GM21528 (cell line): ENCODE measurements around the gene IL26.

Source experiments
- ATAC-seq: cut with Tn5 transposase; IDR thresholded peaks from one replicate; pipeline ENCODE4 v1.9.1; 2021; ENCODE audit warnings: mild to moderate bottlenecking, moderate library complexity; ENCODE audit not compliant: unreplicated experiment, low FRiP score

Gene IL26

GRCh38 chr12:68225576-68226476 lies at the start of gene IL26:
Gene IL26 (minus strand): TSS chr12:68225810. CDS start chr12:68225756, 54 bp downstream.
- ATAC-seq = no peak

- ATAC-seq = no peak
These were observed 47.1 kb upstream of the IL26 start for GRCh38 chr12:68272732-68273131.

GRCh38 chr12:68271346-68271745 lies 45.7 kb upstream of the IL26 start:
- ATAC-seq = no peak

GRCh38 chr12:68270358-68270757 lies 44.7 kb upstream of the IL26 start:
- ATAC-seq = no peak

GRCh38 chr12:68269779-68270178 lies 44.2 kb upstream of the IL26 start:
- no peak for ATAC-seq

- ATAC-seq = no peak
These were observed 43.4 kb upstream of the IL26 start for GRCh38 chr12:68268967-68269366.

- ATAC-seq = no peak
These were observed 42.3 kb upstream of the IL26 start for GRCh38 chr12:68267892-68268396.

- no peak for ATAC-seq
These were observed 39.2 kb upstream of the IL26 start for GRCh38 chr12:68264857-68265256.

GRCh38 chr12:68264158-68264855 lies 38.7 kb upstream of the IL26 start:
- no peak for ATAC-seq

- ATAC-seq = no peak
These were observed 37.8 kb upstream of the IL26 start for GRCh38 chr12:68263366-68263765.

GRCh38 chr12:68261896-68262295 lies 36.3 kb upstream of the IL26 start:
- ATAC-seq = no peak

- ATAC-seq = no peak
These were observed 34.5 kb upstream of the IL26 start for GRCh38 chr12:68260153-68260552.

GRCh38 chr12:68259318-68259940 lies 33.8 kb upstream of the IL26 start:
- no peak for ATAC-seq

- ATAC-seq = no peak
These were observed 27.9 kb upstream of the IL26 start, which contains the start of gene IL22 for GRCh38 chr12:68253504-68253903. Gene IL22 (minus strand): TSS chr12:68253604. CDS start chr12:68253448, 156 bp downstream.

GRCh38 chr12:68252077-68252476 lies 26.5 kb upstream of the IL26 start:
- ATAC-seq = no peak

- no peak for ATAC-seq
These were observed 24.8 kb upstream of the IL26 start for GRCh38 chr12:68250454-68250853.

- no peak for ATAC-seq
These were observed 22.2 kb upstream of the IL26 start for GRCh38 chr12:68247785-68248184.

- no peak for ATAC-seq
These were observed 20.7 kb upstream of the IL26 start for GRCh38 chr12:68246350-68246749.

GRCh38 chr12:68245180-68246021 lies 19.8 kb upstream of the IL26 start:
- no peak for ATAC-seq

GRCh38 chr12:68242777-68243176 lies 17.2 kb upstream of the IL26 start:
- ATAC-seq = no peak
